GM12891 (cell line): Measurements from ENCODE around the gene PLS3.

Experiments
- POLR2A ChIP-seq: IDR thresholded peaks from 2 replicates; pipeline ENCODE4 v1.6.1; 2011; ENCODE audit warnings: low read depth, low read length, control low read depth
- POLR2AphosphoS5 ChIP-seq: IDR thresholded peaks from 2 replicates; pipeline ENCODE4 v1.6.1; 2011; ENCODE audit warnings: low read depth, low read length, control low read depth
- TAF1 ChIP-seq: IDR thresholded peaks from 2 replicates; pipeline ENCODE4 v1.6.1; 2011; ENCODE audit warnings: low read depth, low read length, control low read depth

DNA sequence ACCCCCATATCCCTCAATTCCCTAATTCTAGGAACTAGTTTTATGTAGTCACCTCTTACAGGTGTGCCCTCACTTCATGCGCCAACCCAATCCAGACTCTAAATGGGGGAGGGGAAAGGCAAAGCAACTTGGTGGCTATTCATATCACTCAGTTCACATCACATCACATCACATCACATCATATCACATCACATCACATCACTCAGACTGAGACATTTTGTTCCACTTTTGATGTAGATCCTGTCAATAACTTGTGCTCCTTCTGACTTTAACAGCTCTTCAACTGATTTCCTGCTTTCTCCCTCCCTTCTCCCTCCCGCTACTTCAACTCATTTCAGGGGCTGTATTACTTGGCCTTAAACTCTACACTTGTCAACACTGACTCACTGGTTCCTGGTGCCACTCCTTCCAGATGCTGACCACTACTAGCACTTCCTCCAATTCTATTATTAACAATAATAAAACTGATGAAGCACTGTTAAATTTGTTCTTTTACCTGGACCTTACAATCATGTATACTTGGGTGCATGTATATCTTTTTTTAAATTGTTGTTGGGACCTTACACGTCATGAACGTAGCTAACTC lies 29.1 kb upstream of the PLS3 start:
- no peak for TF ChIP-seq POLR2AphosphoS5
- no peak for TF ChIP-seq POLR2A
- TF ChIP-seq TAF1 = no peak
